ENCODE results near the gene C13orf42.

C13orf42 gene

GRCh38 chr13:51111174-51111573 is at the start of gene C13orf42:
TSS of gene C13orf42 (minus strand) at chr13:51111274. CDS start at chr13:51111209, 65 bp downstream.
- no peak within 1 kb of the TSS for H3K4me3 ChIP-seq (ENCODE audit: low read depth, low read length)
- no peak for TF ChIP-seq CTCF (IDR thresholded peaks at IDR 0.05; ENCODE audit: borderline replicate concordance, insufficient read depth, low read depth, low read length)

GRCh38 chr13:51158880-51159518 is 47.9 kb upstream of the C13orf42 start:
- no peak overlapping the region for H3K4me3 ChIP-seq (ENCODE audit: low read depth, low read length)
- no peak for TF ChIP-seq CTCF (IDR thresholded peaks at IDR 0.05; ENCODE audit: borderline replicate concordance, insufficient read depth, low read depth, low read length)

GRCh38 chr13:51158365-51158764 is 47.3 kb upstream of the C13orf42 start:
- H3K4me3 ChIP-seq (ENCODE audit: low read depth, low read length): no peak overlapping the region
- TF ChIP-seq CTCF (IDR thresholded peaks at IDR 0.05; ENCODE audit: borderline replicate concordance, insufficient read depth, low read depth, low read length): no peak

GRCh38 chr13:51156648-51157047 is 45.6 kb upstream of the C13orf42 start:
- TF ChIP-seq CTCF (IDR thresholded peaks at IDR 0.05; ENCODE audit: borderline replicate concordance, insufficient read depth, low read depth, low read length): no peak
- no peak overlapping the region for H3K4me3 ChIP-seq (ENCODE audit: low read depth, low read length)

- no peak for TF ChIP-seq CTCF (IDR thresholded peaks at IDR 0.05; ENCODE audit: borderline replicate concordance, insufficient read depth, low read depth, low read length)
These were observed 44.9 kb upstream of the C13orf42 start for GRCh38 chr13:51155776-51156515.

GRCh38 chr13:51155161-51155560 is 44.1 kb upstream of the C13orf42 start:
- TF ChIP-seq CTCF (IDR thresholded peaks at IDR 0.05; ENCODE audit: borderline replicate concordance, insufficient read depth, low read depth, low read length): no peak

More at GRCh38 chr13:51155776-51156515, 44.9 kb upstream of the C13orf42 start:
- H3K4me3 ChIP-seq (ENCODE audit: low read depth, low read length): no peak overlapping the region

More at GRCh38 chr13:51155161-51155560, 44.1 kb upstream of the C13orf42 start:
- H3K4me3 ChIP-seq (ENCODE audit: low read depth, low read length): no peak overlapping the region

All from GM12875 (cell line).